Measurements from ENCODE around the gene GPR39.

GPR39 gene

DNA sequence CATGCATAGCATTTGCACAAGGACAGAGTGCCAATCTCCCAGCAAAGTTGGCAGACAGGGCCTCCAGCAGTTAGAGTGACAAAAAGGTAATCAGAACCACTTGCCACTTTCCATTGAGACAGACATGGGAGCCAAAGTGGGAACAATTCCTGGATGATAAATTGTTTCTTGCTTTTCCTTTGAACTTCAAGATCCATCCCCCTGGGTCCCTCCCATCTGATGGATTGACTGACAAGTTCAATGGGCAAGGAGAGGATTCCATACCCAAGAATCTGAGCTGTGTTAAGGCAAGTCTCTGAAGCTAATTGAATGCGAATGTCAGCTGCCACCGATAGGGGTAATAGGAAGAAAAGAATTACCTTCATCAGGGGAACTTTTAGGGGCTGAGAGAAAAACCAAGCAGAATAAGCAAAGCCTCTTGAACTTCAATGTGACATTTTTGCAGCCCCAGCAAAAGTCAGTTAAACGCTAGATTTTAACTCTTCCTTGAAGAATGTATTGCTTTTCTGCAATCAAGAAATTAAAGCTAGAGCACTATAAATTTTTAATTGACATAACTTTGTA lies 156.9 kb downstream of the GPR39 start:
- no peak for DNase-seq

DNA sequence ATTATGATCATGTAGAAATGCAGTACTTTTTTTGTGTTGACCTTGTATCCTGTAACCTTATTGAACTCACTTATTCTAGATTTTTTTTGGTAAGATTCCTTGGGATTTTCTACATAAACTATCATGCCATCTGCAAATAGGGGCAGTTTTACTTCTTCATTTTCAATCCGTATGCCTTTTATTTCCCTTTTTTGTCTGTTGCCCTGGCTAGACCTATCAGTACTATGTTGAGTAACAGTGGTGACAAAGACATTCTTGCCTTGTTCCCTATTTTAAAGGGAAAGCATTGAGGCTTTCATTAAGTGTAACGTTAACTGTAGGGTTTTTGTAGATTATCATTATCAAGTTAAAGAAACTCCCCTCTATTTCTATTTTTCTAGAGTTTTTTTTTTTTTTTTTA lies 161.1 kb downstream of the GPR39 start:
- no peak for DNase-seq

DNA sequence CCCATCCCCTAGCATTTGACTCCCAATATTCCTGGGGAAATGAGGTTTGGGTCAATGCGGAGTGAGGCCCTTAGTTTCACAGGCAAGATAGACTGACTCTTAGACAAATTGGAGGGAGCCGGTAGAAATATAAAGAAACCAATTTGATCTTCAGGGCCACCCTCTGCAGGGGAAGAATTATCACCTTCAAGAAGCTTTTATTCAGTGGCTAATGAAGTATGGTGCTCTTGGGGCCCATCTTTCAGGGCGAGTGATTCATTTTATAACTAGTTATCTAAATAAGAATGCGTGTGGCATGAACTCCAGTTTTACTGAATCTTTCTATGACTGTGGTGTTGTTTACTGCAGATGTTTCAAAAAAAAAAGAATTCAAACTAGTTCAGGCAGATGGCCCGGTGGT lies 165.0 kb downstream of the GPR39 start:
- DNase-seq, result no peak

DNA sequence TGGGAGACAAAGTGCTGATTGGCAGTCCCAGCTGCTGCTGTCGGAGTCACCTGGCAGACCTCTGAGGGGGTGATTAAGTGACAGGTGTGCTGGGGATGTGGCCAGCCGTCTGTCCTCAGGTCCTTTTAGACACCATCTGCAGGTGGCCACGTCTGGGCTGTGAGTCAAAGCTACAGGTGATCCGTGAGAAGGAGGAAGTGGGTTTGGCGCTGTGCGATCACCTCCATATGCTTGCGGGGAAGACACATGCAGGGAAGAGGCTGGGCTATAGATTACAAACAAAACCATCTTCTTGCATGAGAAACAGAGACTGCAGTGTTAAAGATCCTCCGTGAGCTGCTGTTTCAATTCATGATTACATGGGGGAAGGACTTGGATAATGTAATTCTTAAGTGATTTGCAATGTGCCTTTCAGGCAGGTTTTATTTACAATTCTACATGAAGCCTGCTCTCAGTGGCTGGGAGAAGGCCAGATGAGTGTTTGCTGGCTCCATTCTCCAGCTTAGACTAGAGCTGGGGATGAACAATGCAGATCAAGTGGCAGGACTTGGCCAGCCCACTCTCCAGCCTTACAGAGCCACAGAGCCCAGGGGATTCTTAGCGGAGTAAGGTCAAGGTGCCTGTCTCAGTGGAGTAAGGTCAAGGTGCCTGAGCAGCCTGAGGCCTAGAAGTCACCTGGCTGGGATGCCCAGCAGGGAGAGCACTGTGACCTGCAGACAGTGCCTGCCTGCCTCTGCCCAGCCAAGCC lies 165.6 kb downstream of the GPR39 start:
- no peak for DNase-seq

DNA sequence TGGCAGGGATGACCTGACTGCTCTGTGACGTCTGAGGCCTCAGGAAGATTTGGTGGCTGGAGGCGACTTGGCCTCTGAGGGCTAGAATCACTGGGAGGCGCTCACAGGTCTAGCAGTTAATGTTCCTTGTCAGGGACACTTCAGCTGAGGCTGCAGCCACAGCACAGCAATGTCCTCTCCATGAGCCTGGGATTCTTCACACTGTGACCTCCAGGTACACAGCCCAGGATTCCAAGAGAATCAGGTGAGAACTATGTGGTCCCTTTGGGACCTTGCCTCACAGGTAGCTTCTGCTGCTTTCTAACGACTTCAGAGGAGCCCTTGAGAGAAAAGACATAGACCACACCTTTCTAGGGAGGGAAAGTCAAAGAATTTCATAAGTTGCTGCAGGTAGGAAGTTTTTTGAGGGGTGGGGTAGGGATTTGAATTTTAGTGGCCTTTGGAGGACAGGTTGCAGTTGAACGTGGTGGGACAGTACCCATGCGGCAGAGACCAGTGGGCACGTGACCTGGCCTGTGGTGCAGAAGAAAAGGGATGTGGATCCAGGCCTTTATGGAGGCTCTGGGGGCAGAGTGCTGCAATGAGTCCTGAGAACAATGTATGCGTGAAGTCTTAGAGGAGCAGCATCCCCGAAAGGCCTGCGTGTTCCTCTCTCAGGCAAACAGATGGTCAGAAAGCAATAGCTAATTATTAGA lies 167.2 kb downstream of the GPR39 start:
- no peak for DNase-seq

DNA sequence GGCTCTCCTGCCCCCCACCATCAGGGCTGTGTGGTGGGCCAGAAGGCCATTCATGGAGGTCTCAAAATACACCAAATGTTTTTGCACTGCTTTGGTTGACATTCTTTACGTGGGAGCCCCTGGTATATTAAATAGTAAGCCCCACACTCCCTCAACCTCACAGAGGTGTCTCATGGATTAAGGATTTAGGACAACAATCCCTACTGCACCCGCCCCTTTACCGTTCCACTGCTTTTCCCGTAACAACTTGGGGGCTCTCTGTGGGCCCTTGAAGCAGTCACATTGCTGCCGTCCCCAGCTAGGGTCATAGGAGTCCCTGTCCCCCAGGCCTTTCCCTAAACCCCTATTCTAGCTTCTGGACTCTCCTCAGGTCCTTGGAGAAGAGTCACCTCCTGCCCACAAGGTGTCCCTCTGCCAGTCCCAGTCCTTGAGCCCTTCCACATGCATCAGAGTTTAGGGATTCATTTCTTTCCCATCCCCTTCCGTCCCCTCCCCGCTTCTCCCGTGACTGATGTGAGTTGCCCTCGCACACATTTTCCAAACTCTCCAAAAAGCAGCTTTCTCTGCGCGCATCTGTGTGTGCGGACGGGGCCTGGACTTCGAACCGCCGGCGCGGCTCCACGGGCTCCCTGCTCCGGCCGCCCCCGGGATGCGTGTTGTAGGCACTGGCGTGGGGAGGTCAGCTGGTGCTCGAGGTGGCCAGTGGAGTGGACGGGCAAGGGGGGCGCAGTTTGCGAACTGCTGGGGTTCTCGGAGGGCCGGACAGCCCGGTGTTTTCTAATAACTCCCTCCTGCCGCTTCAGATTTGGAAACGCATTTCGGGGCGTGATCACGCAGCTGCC lies 168.6 kb downstream of the GPR39 start:
- no peak for DNase-seq

DNA sequence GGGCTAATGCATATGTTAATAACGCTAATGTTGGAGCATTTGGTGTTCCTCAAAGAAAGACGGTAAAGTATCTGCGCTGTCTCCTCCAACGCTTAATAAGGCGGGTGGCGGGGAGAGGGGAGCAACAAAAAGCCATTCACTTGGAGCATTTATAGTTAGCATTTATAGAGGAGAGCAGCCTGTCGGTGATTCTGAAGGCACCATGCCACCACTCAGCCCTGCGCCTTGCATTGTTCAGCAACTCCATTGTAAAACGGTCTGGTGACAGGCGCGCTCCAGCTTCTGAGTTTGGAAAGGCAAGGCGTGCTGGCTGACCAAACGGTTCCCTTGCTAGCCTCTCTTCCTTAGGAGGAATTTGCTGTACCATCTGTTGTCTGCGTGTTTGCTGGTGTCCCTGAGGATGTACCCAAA lies 169.5 kb downstream of the GPR39 start:
- no peak for DNase-seq

DNA sequence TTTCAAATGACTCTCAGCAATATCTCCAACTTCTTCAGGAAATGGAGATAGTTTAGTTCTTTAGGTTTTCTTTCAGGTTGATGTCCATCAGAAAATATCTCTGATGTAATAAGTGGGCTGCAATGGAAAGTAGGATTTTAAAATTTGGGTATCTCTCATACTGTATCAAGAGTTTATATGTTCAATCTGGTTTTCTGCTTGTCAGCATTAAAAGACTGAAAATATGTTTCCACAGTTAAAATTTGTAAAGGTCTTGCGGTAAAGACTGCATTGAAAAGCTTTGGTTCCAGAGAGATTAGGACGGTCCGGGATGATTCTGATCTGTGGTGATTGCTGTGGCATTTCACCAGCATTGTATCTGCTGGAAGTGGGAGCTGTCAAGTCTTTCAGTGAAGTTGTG lies 170.2 kb downstream of the GPR39 start:
- DNase-seq, result no peak

DNA sequence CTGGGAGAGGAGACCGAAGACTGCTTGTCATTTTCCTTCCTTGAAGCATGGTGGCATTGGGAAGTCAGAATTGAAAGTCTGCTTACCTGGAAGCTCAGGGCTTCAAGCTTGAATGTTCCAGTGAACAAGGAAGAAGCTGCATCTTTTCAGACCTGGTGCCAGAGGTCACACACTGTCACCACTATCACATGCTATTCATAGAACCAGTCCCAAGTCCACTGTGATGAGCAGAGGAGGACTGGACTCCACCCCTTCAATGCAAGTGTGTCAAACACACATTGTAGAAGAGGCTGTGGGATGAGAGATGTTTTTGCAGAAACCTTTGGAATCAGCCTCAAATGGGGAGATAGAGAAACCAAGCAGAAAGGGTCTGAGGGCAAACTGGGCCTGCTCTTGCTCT lies 172.0 kb downstream of the GPR39 start:
- DNase-seq, result no peak

DNA sequence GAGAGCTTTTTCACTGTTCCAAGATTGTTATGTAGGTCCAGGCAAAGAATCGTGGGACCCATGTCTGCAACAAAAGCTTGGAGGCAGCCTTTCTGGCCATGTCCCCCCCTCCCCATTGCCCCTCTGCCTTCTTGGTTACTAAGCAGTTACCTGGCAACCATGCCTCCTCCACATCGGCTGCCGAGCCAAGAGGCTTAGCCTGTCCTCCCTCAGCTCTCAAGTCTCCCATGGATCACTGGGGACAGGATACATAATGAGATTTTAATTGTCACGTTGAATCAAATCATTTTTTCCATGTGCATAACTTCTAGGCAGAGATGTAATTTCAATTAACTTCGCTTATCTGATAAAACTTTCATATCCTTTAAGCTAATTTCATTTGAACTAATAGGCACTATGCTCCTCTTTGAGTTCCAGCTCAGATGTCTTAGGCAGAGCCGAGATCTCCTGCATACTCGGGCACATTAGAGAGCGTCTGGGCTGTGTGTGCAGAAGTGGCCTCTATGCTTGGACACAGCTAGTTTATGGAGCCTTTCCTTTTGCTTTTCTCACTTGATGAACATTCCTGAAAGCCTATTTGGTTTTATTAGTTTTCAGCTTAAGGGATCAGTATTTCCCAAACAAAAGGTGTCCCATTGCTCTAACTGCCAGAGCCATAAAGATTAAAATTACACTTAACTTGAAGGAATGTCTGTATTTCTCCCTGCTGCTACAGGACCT lies 172.7 kb downstream of the GPR39 start:
- DNase-seq, result no peak

DNA sequence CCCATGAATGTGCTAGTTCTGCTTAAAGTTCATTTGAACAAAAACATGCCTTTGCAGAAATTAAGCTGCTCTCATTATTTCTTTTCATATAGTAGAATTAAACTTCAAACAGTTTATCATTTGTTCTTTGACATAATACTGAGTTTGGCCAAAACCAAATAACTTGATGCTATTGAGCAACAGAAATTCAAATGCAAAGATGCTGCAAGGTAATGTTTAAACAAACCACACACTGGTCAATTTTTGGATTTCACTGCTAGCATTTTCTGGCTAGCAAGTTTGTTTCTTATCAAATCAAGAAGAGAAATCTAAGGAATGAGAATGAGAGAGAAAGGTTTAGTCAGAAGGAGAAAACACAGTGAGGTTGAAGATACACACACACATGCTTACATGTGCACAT lies 173.4 kb downstream of the GPR39 start:
- DNase-seq, result no peak

DNA sequence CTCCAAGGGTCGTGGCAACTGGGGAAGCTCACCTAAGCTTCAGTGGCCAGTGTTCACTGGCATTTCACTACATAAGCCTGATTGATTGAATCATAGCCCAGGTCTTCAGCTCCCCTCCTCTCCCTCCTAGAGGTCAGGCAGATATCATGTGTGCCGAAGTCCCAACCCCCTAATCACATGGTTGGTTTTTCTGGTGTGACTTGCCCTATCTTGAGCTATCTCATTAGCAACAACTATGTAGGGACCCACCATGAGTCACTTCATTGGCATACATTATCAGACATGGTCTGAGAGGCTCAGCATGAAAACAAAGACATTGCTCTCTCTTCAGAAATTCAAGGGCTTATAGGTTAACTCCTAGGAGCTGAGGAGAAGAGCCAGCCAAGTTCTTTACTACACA lies 176.6 kb downstream of the GPR39 start:
- no peak for DNase-seq

DNA sequence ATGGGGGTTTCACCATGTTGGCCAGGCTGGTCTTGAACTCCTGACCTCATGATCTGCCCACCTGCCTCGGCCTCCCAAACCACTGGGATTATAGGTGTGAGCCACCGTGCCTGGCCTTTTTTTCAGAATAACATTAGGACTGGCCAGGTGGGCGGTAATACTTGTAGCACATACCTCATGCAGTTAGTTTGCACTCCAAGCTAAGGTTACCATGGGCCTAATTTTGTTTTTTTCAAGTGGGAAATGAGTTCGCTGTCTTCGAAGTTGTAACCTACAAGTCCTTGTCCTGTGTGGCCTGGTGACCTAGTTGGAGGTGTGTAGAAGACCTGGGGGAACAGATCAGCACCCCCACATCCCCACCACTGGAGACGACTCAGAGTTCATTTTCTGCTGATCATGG lies 178.6 kb downstream of the GPR39 start:
- DNase-seq, result no peak

DNA sequence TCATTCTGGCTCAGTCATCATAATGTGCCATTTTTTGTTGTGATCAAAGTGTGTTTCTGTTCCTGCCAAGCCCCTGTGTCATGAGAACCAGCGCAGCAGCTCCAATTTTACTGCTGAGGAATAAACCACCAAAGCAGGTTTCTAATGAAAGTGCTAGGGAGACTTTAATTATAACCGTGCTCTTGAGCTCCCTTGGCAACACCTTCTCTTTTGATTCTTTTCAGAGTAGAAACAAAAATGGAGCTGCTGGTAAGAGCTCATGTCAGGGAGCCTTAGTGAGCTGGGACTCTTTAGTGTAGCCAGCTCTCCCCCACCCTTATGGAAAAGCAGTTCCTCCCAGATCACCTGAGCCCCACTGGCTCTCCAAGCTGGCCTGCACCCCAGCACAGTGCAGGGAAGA lies 179.1 kb downstream of the GPR39 start:
- DNase-seq, result no peak

DNA sequence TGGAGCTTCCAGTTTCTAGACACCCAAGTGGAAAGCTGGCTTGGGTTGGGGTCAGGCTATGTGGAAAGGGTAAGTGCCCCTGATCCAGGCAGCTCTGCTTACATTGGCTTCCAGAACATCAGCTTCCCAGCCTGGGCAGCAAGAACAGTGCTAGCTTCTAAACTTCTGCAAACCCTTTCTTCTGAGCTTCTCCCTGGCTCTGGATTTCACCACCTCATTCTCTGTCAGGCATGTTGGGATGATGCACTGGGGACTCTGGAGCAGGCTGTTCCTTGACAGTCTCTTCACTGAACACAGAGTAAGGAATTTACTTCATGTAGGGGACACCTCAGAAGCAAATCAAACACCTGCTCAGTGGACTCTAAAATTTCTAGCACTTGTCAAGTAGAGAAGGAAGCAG lies 180.6 kb downstream of the GPR39 start:
- no peak for DNase-seq

DNA sequence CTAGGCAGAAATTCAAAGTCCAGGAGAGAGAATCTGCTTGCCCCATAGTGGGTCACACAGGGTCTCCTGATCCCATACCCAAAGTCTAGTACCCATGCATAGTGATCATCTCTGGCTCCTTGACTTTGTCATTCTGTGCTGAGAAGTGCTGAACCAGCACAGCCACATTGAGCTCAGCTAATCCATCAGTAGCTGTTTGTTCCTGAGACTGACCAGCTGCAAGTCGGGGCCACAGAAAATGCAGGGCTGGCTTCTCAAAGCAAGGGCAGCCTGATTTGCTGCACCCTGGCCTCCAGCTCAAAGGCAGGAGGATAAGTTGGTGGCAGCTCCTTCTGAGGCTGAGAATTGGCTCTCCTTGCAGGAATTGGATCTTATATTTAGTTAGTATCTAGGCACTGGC lies 181.2 kb downstream of the GPR39 start:
- DNase-seq, result no peak

DNA sequence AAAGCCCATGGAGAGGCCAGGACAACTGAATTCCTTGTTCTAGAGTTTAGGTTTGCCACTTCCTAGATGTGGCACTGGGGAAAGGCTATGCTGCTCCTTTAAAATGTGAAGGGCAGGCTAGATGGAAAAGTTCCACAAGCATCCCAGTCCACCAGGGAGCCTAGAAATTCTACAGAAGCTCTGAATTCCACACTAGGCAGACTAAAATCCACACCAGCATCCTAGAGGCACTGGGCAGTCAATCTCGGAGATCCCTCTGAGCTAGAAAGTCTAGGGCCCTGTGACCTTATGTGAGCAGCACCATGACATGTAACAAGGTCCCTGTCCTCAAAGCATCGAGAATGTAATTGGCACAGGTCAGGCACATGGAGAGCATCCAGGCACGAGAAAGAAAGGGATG lies 181.9 kb downstream of the GPR39 start:
- DNase-seq, result no peak

DNA sequence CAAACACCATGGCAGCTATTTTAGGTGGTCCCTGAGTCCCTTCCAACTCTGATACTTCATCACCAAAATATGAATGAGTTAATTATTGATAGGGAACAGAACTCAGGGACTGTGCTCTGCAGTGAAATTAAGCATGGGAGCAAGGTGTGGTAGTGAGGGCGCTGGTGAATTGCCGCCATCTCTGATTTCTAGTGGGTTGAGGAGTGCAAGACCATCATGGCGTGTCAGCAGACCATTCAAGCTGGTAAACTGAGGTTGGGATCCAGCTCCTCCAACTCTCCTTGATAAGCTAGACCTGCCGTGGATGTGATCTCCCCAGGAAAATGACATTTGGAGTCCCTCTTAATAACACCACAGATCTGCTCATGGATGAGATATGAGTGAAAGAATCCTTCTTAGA lies 183.0 kb downstream of the GPR39 start:
- no peak for DNase-seq

DNA sequence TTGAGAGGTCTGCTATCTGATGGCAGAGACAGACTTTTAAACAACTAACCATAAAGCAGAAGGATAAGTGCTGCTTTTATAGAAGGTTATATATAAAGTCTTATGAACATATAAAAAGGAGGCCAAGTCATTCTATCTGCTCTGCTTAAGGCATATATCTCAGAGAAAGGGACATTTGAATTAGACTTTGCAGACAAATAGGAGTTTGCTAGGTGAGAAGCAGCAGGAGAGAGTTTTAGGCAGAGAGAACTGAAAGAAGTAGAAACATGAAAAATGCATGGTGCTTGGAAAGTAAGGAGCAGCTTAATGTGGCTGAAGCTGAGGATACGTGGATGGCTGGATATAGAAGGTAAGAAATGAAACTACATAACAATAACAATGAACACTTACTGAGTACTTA lies 188.0 kb downstream of the GPR39 start:
- DNase-seq, result no peak

DNA sequence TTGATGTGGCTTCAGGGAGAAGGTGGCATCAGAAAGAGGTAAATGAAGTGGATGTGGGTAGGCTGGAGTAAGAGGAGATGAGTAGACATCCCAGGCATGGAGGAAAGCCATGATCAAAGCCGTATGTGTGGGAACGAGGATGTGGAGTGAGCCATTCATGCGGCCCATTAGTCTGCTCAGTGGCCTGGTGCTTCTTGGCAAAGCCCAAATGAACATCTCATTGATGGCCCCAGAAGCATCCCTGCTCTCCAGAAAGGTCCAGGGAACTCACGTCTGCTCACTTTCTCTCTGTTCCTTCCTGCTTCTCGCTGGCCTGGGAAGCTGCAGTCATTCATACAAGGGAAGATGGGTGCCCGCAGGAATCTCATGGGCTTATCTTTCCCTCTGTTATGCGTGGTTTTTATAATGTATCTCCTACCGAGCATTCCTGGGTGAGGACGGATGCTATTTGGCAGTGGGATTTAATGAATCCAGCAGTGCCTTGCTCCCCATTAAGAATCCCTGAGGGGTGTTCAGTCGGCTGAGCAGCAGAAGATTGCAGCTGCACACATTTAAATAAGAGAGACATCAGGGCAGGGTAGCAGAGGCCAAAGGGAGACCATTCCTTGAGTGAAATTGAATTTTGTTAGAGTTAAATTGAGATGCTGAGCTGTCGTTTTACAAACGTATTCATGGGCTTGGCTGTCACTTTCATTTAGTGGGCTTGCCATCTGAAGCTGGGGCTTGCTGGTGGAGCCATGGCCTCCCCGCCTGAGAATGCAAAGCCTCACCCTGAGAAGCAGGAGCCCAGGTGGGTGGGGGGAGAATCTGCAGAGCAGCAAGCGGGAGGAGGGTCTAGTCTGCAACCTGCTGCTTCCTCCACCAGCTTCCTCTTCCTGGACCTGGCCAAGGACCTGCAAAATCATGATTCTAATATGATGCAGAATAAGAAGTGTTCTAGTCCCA lies 188.9 kb downstream of the GPR39 start:
- no peak for DNase-seq

DNA sequence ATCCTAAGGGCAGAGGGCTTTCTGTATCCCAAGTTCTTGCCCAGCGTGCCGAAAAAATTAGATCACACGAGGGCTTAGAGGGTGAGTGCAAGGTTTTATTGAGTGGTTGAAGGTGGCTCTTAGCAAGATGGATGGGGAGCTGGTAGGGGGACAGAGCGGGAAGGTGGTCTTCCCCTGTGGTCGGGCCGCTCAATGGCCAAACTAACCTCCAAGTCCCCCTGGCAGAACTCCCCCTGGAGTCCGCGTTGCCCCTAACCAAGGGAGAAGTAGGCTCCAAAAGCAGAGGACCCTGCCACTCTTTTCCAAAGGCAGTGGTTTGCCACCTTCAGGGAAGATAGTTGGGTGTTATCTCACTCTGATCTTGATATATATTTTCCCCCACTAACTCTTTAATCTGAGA lies 190.0 kb downstream of the GPR39 start:
- DNase-seq, result no peak
